Tibial nerve (tissue), 3 donors: Measurements from ENCODE around the gene DTNB.

Experiments
- POLR2A ChIP-seq, 2 donors: fragments of 450-650 bp; IDR thresholded peaks; one replicate each; pipeline ENCODE4 v1.6.1; 2017; ENCODE audit warnings: antibody characterized with exemption in 2 of 2, mild to moderate bottlenecking in 2 of 2, moderate library complexity in 2 of 2
- TF ChIP-seq, protein P1 (sequence below), 5 experiments: fragments of 200-600 bp in 3 of 5; fragments of 450-650 bp in 2 of 5; sonication (generic) in 3 of 5; IDR thresholded peaks; one replicate each; pipeline ENCODE4 v1.5.1; 2016 to 2019; ENCODE audit warnings: antibody characterized with exemption in 5 of 5, mild to moderate bottlenecking in 3 of 5, moderate library complexity in 2 of 5

DNA sequence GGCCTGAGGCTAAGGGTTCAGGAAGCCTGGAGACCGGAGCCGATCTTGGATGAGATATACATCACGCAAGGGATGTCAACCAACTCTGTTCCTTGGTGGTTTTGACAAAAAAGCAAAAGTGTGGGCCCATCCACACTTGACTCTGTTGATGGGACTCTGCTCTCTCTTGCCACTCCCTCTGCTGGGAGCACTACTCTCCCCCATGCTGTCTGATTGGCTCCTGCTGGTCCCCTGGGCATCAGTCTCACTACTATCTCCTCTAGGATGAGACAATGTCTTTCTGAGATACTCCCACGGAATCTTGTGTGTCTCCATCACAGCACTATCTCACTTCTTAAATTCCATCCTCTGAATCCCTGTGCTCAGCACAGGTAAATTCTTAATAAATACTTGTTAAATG is 274.8 kb downstream of the DTNB start:
- no peak for TF ChIP-seq POLR2A (IDR thresholded peaks at IDR 0.05)
- TF ChIP-seq, protein P1, sequence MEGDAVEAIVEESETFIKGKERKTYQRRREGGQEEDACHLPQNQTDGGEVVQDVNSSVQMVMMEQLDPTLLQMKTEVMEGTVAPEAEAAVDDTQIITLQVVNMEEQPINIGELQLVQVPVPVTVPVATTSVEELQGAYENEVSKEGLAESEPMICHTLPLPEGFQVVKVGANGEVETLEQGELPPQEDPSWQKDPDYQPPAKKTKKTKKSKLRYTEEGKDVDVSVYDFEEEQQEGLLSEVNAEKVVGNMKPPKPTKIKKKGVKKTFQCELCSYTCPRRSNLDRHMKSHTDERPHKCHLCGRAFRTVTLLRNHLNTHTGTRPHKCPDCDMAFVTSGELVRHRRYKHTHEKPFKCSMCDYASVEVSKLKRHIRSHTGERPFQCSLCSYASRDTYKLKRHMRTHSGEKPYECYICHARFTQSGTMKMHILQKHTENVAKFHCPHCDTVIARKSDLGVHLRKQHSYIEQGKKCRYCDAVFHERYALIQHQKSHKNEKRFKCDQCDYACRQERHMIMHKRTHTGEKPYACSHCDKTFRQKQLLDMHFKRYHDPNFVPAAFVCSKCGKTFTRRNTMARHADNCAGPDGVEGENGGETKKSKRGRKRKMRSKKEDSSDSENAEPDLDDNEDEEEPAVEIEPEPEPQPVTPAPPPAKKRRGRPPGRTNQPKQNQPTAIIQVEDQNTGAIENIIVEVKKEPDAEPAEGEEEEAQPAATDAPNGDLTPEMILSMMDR (IDR thresholded peaks at IDR 0.05): no peak
